LNCaP clone FGC (cell line): ENCODE measurements around the gene SLC25A26.

Source experiments
- DNase-seq: peaks from one replicate; pipeline ENCODE4 v3.0.0-alpha.2; 2011; ENCODE audit warnings: low read depth
- H3K4me3 ChIP-seq: 2 replicates; pipeline ENCODE4 v1.5.1; 2011; ENCODE audit warnings: mild to moderate bottlenecking, low read depth, low read length, control low read depth
- TF ChIP-seq, protein P1 (sequence below): IDR thresholded peaks from 2 replicates; pipeline ENCODE4 v1.5.1; 2012; ENCODE audit warnings: mild to moderate bottlenecking; ENCODE audit not compliant: control insufficient read depth, insufficient read depth; ENCODE audit errors: extremely low read depth

Gene SLC25A26

DNA sequence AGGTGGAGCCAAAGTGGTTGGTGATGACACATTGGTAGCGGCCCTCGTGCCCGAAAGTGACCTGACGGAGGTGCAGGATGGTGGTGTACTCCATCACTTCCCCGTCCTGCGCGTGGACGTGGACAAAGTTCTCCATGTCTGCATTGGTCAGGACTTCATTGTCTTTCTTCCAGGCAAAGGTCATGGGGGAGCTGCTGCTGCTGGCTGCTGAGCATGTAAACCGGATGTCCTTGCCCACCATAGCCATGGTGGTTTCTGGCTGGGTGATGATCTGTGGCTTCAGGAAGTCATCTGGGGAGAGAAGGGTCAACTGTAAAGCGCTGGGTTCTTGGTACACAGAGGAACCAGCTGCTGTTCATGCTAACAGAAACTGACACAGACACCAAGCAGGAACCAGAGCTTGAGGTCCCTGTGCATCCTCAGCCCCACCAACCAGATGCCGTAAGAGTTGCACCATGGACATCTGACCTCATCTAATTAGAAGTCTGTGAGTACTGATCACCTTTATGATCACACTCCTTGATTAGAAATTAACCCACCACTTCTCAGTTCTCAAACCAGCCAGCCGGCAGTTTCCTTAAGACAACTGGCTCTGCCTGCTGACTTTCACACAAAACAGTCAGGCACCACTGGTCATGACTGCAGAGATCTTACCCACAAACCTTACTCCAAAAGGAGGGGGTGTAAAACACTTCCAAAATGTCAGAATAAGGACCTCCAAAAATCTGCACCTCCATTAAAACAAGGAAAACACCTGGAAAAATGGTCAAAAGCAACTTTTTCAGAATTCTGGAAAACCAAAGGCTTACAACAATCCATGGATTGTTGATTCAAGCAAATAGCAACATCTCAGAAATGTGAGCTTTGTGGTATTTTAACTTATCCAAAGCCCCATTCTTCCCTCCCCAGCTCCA is 165.5 kb downstream of the SLC25A26 start:
- TF ChIP-seq, protein P1, sequence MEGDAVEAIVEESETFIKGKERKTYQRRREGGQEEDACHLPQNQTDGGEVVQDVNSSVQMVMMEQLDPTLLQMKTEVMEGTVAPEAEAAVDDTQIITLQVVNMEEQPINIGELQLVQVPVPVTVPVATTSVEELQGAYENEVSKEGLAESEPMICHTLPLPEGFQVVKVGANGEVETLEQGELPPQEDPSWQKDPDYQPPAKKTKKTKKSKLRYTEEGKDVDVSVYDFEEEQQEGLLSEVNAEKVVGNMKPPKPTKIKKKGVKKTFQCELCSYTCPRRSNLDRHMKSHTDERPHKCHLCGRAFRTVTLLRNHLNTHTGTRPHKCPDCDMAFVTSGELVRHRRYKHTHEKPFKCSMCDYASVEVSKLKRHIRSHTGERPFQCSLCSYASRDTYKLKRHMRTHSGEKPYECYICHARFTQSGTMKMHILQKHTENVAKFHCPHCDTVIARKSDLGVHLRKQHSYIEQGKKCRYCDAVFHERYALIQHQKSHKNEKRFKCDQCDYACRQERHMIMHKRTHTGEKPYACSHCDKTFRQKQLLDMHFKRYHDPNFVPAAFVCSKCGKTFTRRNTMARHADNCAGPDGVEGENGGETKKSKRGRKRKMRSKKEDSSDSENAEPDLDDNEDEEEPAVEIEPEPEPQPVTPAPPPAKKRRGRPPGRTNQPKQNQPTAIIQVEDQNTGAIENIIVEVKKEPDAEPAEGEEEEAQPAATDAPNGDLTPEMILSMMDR, result no peak
- H3K4me3 ChIP-seq, result no peak overlapping the region
- no peak for DNase-seq

DNA sequence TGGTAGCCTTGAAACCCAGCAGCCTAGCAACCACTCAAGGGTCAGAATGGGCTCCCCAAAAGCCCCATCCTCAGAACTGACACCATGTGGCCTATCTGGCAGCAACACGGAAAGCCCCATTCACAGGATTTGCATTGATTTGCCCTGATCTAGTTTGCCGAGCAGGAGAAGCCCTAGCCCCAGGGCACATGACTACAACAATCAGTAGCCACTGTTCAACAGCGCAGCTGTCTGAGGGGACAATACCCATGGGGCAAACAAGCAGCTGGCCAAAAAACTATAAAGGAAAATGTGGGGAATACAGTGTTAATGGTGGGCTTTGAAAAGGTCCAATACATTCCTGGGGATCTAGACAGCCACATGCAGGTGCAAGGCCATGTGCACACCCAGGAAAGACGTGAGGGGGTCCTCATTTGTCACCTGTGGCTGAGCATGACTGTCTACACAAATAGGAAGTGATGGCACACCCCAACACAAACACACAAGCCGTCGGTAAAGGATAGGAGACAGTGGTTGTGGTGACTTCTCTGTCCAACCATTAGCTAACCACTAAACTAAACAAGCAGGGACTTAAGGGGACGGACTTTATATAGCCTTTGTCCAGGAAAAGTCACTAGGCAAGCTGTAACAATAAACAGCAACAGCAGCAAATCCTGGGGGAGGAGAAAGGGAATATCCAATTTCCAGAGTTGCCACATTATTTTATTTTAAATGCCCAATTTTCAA is 166.3 kb downstream of the SLC25A26 start:
- H3K4me3 ChIP-seq, result no peak overlapping the region
- TF ChIP-seq, protein P1, result no peak
- DNase-seq, result no peak

GRCh38 chr3:66390013-66390412 is 169.2 kb downstream of the SLC25A26 start:
- TF ChIP-seq, protein P1, result no peak
- DNase-seq, result no peak
- H3K4me3 ChIP-seq, result no peak overlapping the region

DNA sequence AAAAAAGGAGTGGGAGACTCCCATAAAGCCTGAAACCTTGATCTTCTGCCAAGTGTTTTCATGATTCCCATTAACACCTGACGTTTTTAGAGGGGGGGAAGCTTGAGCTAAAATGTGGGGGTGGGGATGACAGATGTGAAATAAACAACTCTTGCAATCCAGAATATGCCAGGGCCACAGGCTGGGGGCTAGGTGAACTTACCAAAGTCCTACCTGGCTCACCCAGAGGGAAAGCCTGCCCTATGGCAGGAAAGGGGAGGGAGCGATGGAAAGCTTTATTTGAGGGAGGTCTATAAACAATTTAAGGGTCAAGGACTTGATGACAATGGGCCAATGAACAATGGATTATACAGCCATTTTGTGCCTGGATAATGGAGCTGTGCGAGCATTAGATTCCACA is 171.7 kb downstream of the SLC25A26 start:
- TF ChIP-seq, protein P1, result no peak
- no peak for DNase-seq
- H3K4me3 ChIP-seq, result no peak overlapping the region

- no peak for DNase-seq
- H3K4me3 ChIP-seq, result no peak overlapping the region
- TF ChIP-seq, protein P1, result no peak
Measured at GRCh38 chr3:66392966-66393332, 172.1 kb downstream of the SLC25A26 start.

GRCh38 chr3:66393333-66394005 is 172.7 kb downstream of the SLC25A26 start:
- no peak overlapping the region for H3K4me3 ChIP-seq
- DNase-seq, result no peak
- TF ChIP-seq, protein P1, result no peak
